ENCODE data around the gene LSMEM2. TPM values are rescaled to one million over a fixed set of nuclear protein-coding genes. Genes with fewer than 3 reads are reported as not detected.

LSMEM2 gene
- total RNA-seq, 3 donors from 2014 or later (not counting 1 experiment from before 2014, with no cell fraction given), result not detected

GRCh38 chr3:50265571-50265970 is 13.3 kb upstream of the LSMEM2 start:
- intact Hi-C loops (cut with micrococcal nuclease), result no loop called here
- Histone ChIP-seq H3K9me3 (ENCODE audit: control insufficient read depth, insufficient read depth, low read length) (no peaks in the 10 kb centered on the region), H3K4me1 (ENCODE audit: control insufficient read depth, insufficient read depth, low read length) (peaks cover 7% of the 10 kb centered on the region), H3K36me3 (ENCODE audit: control insufficient read depth, insufficient read depth, low read length) (no peaks in the 10 kb centered on the region), H3K4me3 (ENCODE audit: low read length) (no peak overlapping the region), H3K27me3 (ENCODE audit: control insufficient read depth, insufficient read depth, low read length) (peaks cover 3% of the 10 kb centered on the region), H3K27ac (ENCODE audit: low read length) (no peak overlapping the region)
- ATAC-seq, result no peak
- peaks cover 0 to 6% of the 10 kb centered on the region in 2 donors for H3K27me3 Mint-ChIP-seq (ENCODE audit: low read depth in 2 of 2)
- no peaks in the 10 kb centered on the region for H3K36me3 Mint-ChIP-seq
- no peak for TF ChIP-seq CTCF (IDR thresholded peaks at IDR 0.05)
- H3K27ac Mint-ChIP-seq, result no peak overlapping the region
- H3K4me1 Mint-ChIP-seq, result no peaks in the 10 kb centered on the region
- no peak overlapping the region for H3K4me3 Mint-ChIP-seq
- DNase-seq, result no peak
- WGBS (ENCODE audit: insufficient coverage), result 67% methylated on average over 1 of the region's 1 CpG
- no peaks in the 10 kb centered on the region for H3K9me3 Mint-ChIP-seq

- Histone ChIP-seq H3K27me3 (ENCODE audit: control insufficient read depth, insufficient read depth, low read length) (peaks cover 3% of the 10 kb centered on the region), H3K9me3 (ENCODE audit: control insufficient read depth, insufficient read depth, low read length) (no peaks in the 10 kb centered on the region), H3K27ac (ENCODE audit: low read length) (no peak overlapping the region), H3K4me1 (ENCODE audit: control insufficient read depth, insufficient read depth, low read length) (peaks cover 2% of the 10 kb centered on the region), H3K4me3 (ENCODE audit: low read length) (no peak overlapping the region), H3K36me3 (ENCODE audit: control insufficient read depth, insufficient read depth, low read length) (no peaks in the 10 kb centered on the region)
- ATAC-seq (no peak), DNase-seq (no peak)
- H3K27me3 Mint-ChIP-seq (ENCODE audit: low read depth in 2 of 2), result peaks cover 0 to 6% of the 10 kb centered on the region in 2 donors
- no peaks in the 10 kb centered on the region for H3K36me3 Mint-ChIP-seq
- H3K4me1 Mint-ChIP-seq, result no peaks in the 10 kb centered on the region
- no peak for TF ChIP-seq CTCF (IDR thresholded peaks at IDR 0.05)
- intact Hi-C loops (cut with micrococcal nuclease), result no loop called here
- 89% methylated on average over 6 of the region's 6 CpGs for WGBS (ENCODE audit: insufficient coverage)
- H3K27ac Mint-ChIP-seq, result no peak overlapping the region
- H3K4me3 Mint-ChIP-seq, result no peak overlapping the region
- H3K9me3 Mint-ChIP-seq, result no peaks in the 10 kb centered on the region
Measured at GRCh38 chr3:50266017-50266416, 12.9 kb upstream of the LSMEM2 start.

- no peak for TF ChIP-seq CTCF (IDR thresholded peaks at IDR 0.05)
- no peaks in the 10 kb centered on the region for H3K36me3 Mint-ChIP-seq
- no peak overlapping the region for H3K4me3 Mint-ChIP-seq
- no peak overlapping the region for H3K27ac Mint-ChIP-seq
- DNase-seq (no peak), ATAC-seq (no peak)
- Histone ChIP-seq H3K36me3 (ENCODE audit: control insufficient read depth, insufficient read depth, low read length) (no peaks in the 10 kb centered on the region), H3K27me3 (ENCODE audit: control insufficient read depth, insufficient read depth, low read length) (peaks cover 3% of the 10 kb centered on the region), H3K4me3 (ENCODE audit: low read length) (no peak overlapping the region), H3K9me3 (ENCODE audit: control insufficient read depth, insufficient read depth, low read length) (no peaks in the 10 kb centered on the region), H3K27ac (ENCODE audit: low read length) (no peak overlapping the region), H3K4me1 (ENCODE audit: control insufficient read depth, insufficient read depth, low read length) (no peaks in the 10 kb centered on the region)
- H3K27me3 Mint-ChIP-seq (ENCODE audit: low read depth in 2 of 2), result peaks cover 0 to 6% of the 10 kb centered on the region in 2 donors
- intact Hi-C loops (cut with micrococcal nuclease), result no loop called here
- whole genome bisulfite sequencing (ENCODE audit: insufficient coverage), result 80% methylated on average over 3 of the region's 7 CpGs
- H3K4me1 Mint-ChIP-seq, result peaks cover 0 to 6% of the 10 kb centered on the region in 2 donors
- no peaks in the 10 kb centered on the region for H3K9me3 Mint-ChIP-seq
Measured at GRCh38 chr3:50266836-50267235, 12.1 kb upstream of the LSMEM2 start.

GRCh38 chr3:50267280-50267913 is 11.5 kb upstream of the LSMEM2 start:
- H3K9me3 Mint-ChIP-seq, result no peaks in the 10 kb centered on the region
- Histone ChIP-seq H3K27ac (ENCODE audit: low read length) (no peak overlapping the region), H3K27me3 (ENCODE audit: control insufficient read depth, insufficient read depth, low read length) (peaks cover 3% of the 10 kb centered on the region), H3K4me1 (ENCODE audit: control insufficient read depth, insufficient read depth, low read length) (no peaks in the 10 kb centered on the region), H3K9me3 (ENCODE audit: control insufficient read depth, insufficient read depth, low read length) (no peaks in the 10 kb centered on the region), H3K36me3 (ENCODE audit: control insufficient read depth, insufficient read depth, low read length) (no peaks in the 10 kb centered on the region), H3K4me3 (ENCODE audit: low read length) (no peak overlapping the region)
- 25% methylated on average over 22 of the region's 22 CpGs for WGBS (ENCODE audit: insufficient coverage)
- DNase-seq, result no peak
- no peaks in the 10 kb centered on the region for H3K36me3 Mint-ChIP-seq
- ATAC-seq, result no peak
- TF ChIP-seq CTCF (IDR thresholded peaks at IDR 0.05), result no peak
- intact Hi-C loops (cut with micrococcal nuclease), result no loop called here
- no peak overlapping the region for H3K4me3 Mint-ChIP-seq
- H3K27me3 Mint-ChIP-seq (ENCODE audit: low read depth in 2 of 2), result peaks cover 0 to 6% of the 10 kb centered on the region in 2 donors
- peaks cover 0 to 7% of the 10 kb centered on the region in 2 donors for H3K4me1 Mint-ChIP-seq
- no peak overlapping the region for H3K27ac Mint-ChIP-seq

Data from natural killer cell (primary cell).